ENCODE results near the gene MYO9A. TPM values are rescaled to one million over a fixed set of nuclear protein-coding genes. Genes with fewer than 3 reads are reported as not detected.

Gene MYO9A
- total RNA-seq, 1 experiment from 2014 or later: 21.4 TPM

GRCh38 chr15:72065801-72066200 lies 52.1 kb downstream of the MYO9A start:
- H2BK12ac ChIP-seq (ENCODE audit: insufficient read length, low read depth, low read length): no peak overlapping the region
- no peaks in the 10 kb centered on the region for H3K36me3 Mint-ChIP-seq (ENCODE audit: insufficient read depth in 1 of 3, low read depth in 3 of 3)
- no peak overlapping the region for H3K9ac ChIP-seq (ENCODE audit: extremely low read depth, insufficient read length, low read length)
- no peak overlapping the region for H3K4ac ChIP-seq (ENCODE audit: low read depth, low read length)
- H2AFZ ChIP-seq (ENCODE audit: low read length): no peak overlapping the region
- no peaks in the 10 kb centered on the region for H3K4me1 ChIP-seq (ENCODE audit: insufficient read depth, low read length)
- H3K27me3 ChIP-seq (ENCODE audit: insufficient read depth, low read length): no peaks in the 10 kb centered on the region
- no peak overlapping the region for H2BK20ac ChIP-seq (ENCODE audit: low read depth, low read length, poor library complexity, severe bottlenecking)
- no peak overlapping the region for H2AK5ac ChIP-seq (ENCODE audit: insufficient read length, low read length)
- DNase-seq: no peak
- H3K9me3 ChIP-seq (ENCODE audit: control insufficient read depth, low read depth, low read length): no peaks in the 10 kb centered on the region
- H2BK15ac ChIP-seq (ENCODE audit: low read depth, low read length): no peak overlapping the region
- no peak overlapping the region for H3K18ac ChIP-seq (ENCODE audit: insufficient read length, low read depth, low read length)
- H3K56ac ChIP-seq (ENCODE audit: insufficient read length, low read depth, low read length): no peak overlapping the region
- no peaks in the 10 kb centered on the region for H3K9me3 Mint-ChIP-seq
- H3K27ac Mint-ChIP-seq: no peak overlapping the region
- H2BK120ac ChIP-seq (ENCODE audit: low read depth, low read length, poor library complexity, severe bottlenecking): no peak overlapping the region
- no CpG with 5 or more reads among the region's 2 CpGs for WGBS (ENCODE audit: extremely low coverage, insufficient read length, low lambda C conversion rate)
- H3K23me2 ChIP-seq (ENCODE audit: insufficient read length, low read depth, low read length, poor library complexity, severe bottlenecking): no peaks in the 10 kb centered on the region
- no peaks in the 10 kb centered on the region for H3K79me1 ChIP-seq (ENCODE audit: insufficient read depth, low read depth, low read length, poor library complexity, severe bottlenecking)
- H4K5ac ChIP-seq (ENCODE audit: insufficient read length, low read depth, low read length): no peak overlapping the region
- H4K20me1 ChIP-seq (ENCODE audit: control insufficient read depth, insufficient read depth, insufficient read length): no peaks in the 10 kb centered on the region
- H3K27ac ChIP-seq (ENCODE audit: insufficient read length, low read depth, low read length): no peak overlapping the region
- H3K79me2 ChIP-seq (ENCODE audit: insufficient read depth, low read length): no peaks in the 10 kb centered on the region
- no peak overlapping the region for H2BK5ac ChIP-seq (ENCODE audit: insufficient read length, low read length)
- H3K4me1 Mint-ChIP-seq: peaks cover 3 to 10% of the 10 kb centered on the region in 2 experiments
- H3K14ac ChIP-seq (ENCODE audit: insufficient read depth, low read length): no peak overlapping the region
- no peaks in the 10 kb centered on the region for H3K27me3 Mint-ChIP-seq (ENCODE audit: low read depth)
- no peak overlapping the region for H3K23ac ChIP-seq (ENCODE audit: insufficient read length, low read depth, low read length)
- H3K4me2 ChIP-seq (ENCODE audit: insufficient read depth, insufficient read length, low read length): no peak overlapping the region
- TF ChIP-seq CTCF (conservative IDR thresholded peaks at IDR 0.05): no peak
- no peak overlapping the region for H4K8ac ChIP-seq (replicated peaks; ENCODE audit: insufficient read length, low read depth, low read length)
- H3T11ph ChIP-seq (ENCODE audit: low read length): no peak overlapping the region
- no peak overlapping the region for H4K91ac ChIP-seq (ENCODE audit: insufficient read length, low read depth, low read length)
- H3K4me3 Mint-ChIP-seq: no peak overlapping the region
